Trophoblast cell (in vitro differentiated cells and primary cell): ENCODE data around the gene CCL24.

Experiments
- DNase-seq, 2 donors: peaks; one replicate each; pipeline ENCODE4 v3.0.0-alpha.2; 2016
- H2AFZ ChIP-seq: 2 replicates; pipeline ENCODE4 v1.6.1; 2013; ENCODE audit warnings: low read length, moderate library complexity, mild to moderate bottlenecking; ENCODE audit not compliant: insufficient read depth, poor library complexity
- H2AK5ac ChIP-seq: 2 replicates; pipeline ENCODE4 v1.6.1; 2013; ENCODE audit warnings: mild to moderate bottlenecking, low read length
- H2BK120ac ChIP-seq: 2 replicates; pipeline ENCODE4 v1.6.1; 2013; ENCODE audit warnings: low read length, mild to moderate bottlenecking, moderate library complexity; ENCODE audit not compliant: insufficient read depth, poor library complexity
- H2BK12ac ChIP-seq: 2 replicates; pipeline ENCODE4 v1.6.1; 2013; ENCODE audit warnings: mild to moderate bottlenecking, low read length, moderate library complexity
- H2BK5ac ChIP-seq: 2 replicates; pipeline ENCODE4 v1.6.1; 2013; ENCODE audit warnings: low read length, low read depth, moderate library complexity, mild to moderate bottlenecking; ENCODE audit not compliant: poor library complexity
- H3K14ac ChIP-seq: 2 replicates; pipeline ENCODE4 v1.6.1; 2013; ENCODE audit warnings: mild to moderate bottlenecking, low read length
- H3K18ac ChIP-seq: 2 replicates; pipeline ENCODE4 v1.6.1; 2013; ENCODE audit warnings: mild to moderate bottlenecking, low read length
- H3K23ac ChIP-seq: 2 replicates; pipeline ENCODE4 v1.6.1; 2013; ENCODE audit warnings: low read length
- H3K27ac ChIP-seq: 2 replicates; pipeline ENCODE4 v1.5.1; 2013; ENCODE audit warnings: low read depth, mild to moderate bottlenecking, inconsistent platforms, low read length, moderate library complexity
- H3K27me3 ChIP-seq: 2 replicates; pipeline ENCODE4 v1.6.1; 2013; ENCODE audit warnings: inconsistent platforms, mild to moderate bottlenecking, low read length, moderate library complexity; ENCODE audit not compliant: insufficient read depth
- H3K36me3 ChIP-seq, 2 experiments: 1 replicate in 1 of 2; 2 replicates in 1 of 2; pipeline ENCODE4 v1.6.1; 2013; ENCODE audit warnings: low read length in 2 of 2, mild to moderate bottlenecking in 2 of 2, moderate library complexity in 1 of 2; ENCODE audit not compliant: insufficient read depth in 2 of 2, control insufficient read depth in 1 of 2
- H3K4ac ChIP-seq: 2 replicates; pipeline ENCODE4 v1.6.1; 2013; ENCODE audit warnings: low read depth, mild to moderate bottlenecking, low read length, moderate library complexity
- H3K4me1 ChIP-seq, 2 experiments: 1 replicate in 1 of 2; 2 replicates in 1 of 2; pipeline ENCODE4 v1.6.1; 2013; ENCODE audit warnings: low read length in 2 of 2, mild to moderate bottlenecking in 2 of 2, moderate library complexity in 1 of 2; ENCODE audit not compliant: insufficient read depth in 2 of 2, control insufficient read depth in 1 of 2
- H3K4me2 ChIP-seq: 2 replicates; pipeline ENCODE4 v1.6.1; 2013; ENCODE audit warnings: inconsistent platforms, mild to moderate bottlenecking, low read length, moderate library complexity
- H3K4me3 ChIP-seq: 2 replicates; pipeline ENCODE4 v1.5.1; 2013; ENCODE audit warnings: mild to moderate bottlenecking, low read depth, low read length, inconsistent platforms
- H3K79me1 ChIP-seq: one replicate; pipeline ENCODE4 v1.6.1; 2013; ENCODE audit warnings: low read length
- H3K79me2 ChIP-seq: 2 replicates; pipeline ENCODE4 v1.6.1; 2013; ENCODE audit warnings: low read length, mild to moderate bottlenecking; ENCODE audit not compliant: control insufficient read depth, insufficient read depth, poor library complexity
- H3K9ac ChIP-seq: 2 replicates; pipeline ENCODE4 v1.6.1; 2013; ENCODE audit warnings: mild to moderate bottlenecking, low read length
- H3K9me3 ChIP-seq: 2 replicates; pipeline ENCODE4 v1.6.1; 2013; ENCODE audit warnings: low read depth, mild to moderate bottlenecking, control low read depth, inconsistent platforms, low read length; ENCODE audit not compliant: insufficient read depth
- H4K12ac ChIP-seq: 2 replicates; pipeline ENCODE4 v1.6.1; 2013; ENCODE audit warnings: low read depth, mild to moderate bottlenecking, low read length, moderate library complexity
- H4K8ac ChIP-seq: 2 replicates; pipeline ENCODE4 v1.6.1; 2013; ENCODE audit warnings: low read depth, mild to moderate bottlenecking, low read length, moderate library complexity
- H4K91ac ChIP-seq: one replicate; pipeline ENCODE4 v1.6.1; 2013; ENCODE audit warnings: low read depth, mild to moderate bottlenecking, low read length, moderate library complexity
- WGBS: extraction: QIAGEN DNeasy Blood & Tissue Kit; methylation state at CpG from one replicate; pipeline ENCODE4 v1.1.7; 2013; ENCODE audit warnings: missing lambda C conversion rate; ENCODE audit not compliant: insufficient read length, insufficient coverage; ENCODE audit errors: extremely low coverage; 5-methylcytosine and 5-hydroxymethylcytosine counted together

Gene CCL24

DNA sequence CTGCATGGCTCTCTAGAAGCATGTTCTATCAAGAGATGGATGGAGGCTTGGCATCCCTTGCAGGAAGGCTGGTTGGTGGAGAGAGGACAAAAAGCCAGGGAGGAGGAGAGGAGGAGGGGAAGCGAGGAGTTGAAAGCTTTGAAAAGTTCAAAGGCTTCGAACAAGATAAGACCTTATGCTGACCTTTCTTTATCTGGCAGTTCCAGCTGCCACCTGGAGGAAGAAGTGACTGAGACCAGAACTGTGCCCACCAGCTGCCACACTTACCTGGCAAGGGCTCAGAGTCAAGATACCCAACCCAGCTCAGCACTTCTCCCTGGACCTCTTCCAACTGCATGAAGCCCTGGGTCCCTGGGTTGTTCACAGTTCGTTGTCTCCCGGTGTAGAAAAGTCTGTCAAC is 14.8 kb downstream of the CCL24 start:
- no peak for DNase-seq
- Histone ChIP-seq H3K79me2 (no peaks in the 10 kb centered on the region), H2AFZ (no peak overlapping the region), H2AK5ac (no peak overlapping the region), H3K4me1 (no peaks in the 10 kb centered on the region), H2BK5ac (no peak overlapping the region), H4K91ac (no peak overlapping the region), H4K12ac (no peak overlapping the region), H3K9ac (no peak overlapping the region), H3K79me1 (no peaks in the 10 kb centered on the region), H2BK120ac (no peak overlapping the region), H3K4me3 (no peak overlapping the region), H3K27ac (no peak overlapping the region), H4K8ac (no peak overlapping the region), H3K36me3 (no peaks in the 10 kb centered on the region), H3K4ac (no peak overlapping the region), H3K27me3 (no peaks in the 10 kb centered on the region), H3K4me2 (no peak overlapping the region), H2BK12ac (no peak overlapping the region), H3K9me3 (no peaks in the 10 kb centered on the region), H3K23ac (no peak overlapping the region), H3K18ac (no peak overlapping the region), H3K14ac (no peak overlapping the region)
- no CpG with 5 or more reads among the region's 4 CpGs for WGBS

GRCh38 chr7:75796420-75796819 is 17.2 kb downstream of the CCL24 start:
- H4K12ac ChIP-seq: no peak overlapping the region
- H3K79me2 ChIP-seq: no peaks in the 10 kb centered on the region
- no peak overlapping the region for H3K14ac ChIP-seq
- no peaks in the 10 kb centered on the region for H3K79me1 ChIP-seq
- no peak overlapping the region for H3K4me3 ChIP-seq
- no peak overlapping the region for H3K18ac ChIP-seq
- no peak overlapping the region for H3K4me2 ChIP-seq
- no peak overlapping the region for H4K8ac ChIP-seq
- H3K23ac ChIP-seq: no peak overlapping the region
- no peak for DNase-seq
- H3K4ac ChIP-seq: no peak overlapping the region
- H4K91ac ChIP-seq: no peak overlapping the region
- no peaks in the 10 kb centered on the region for H3K4me1 ChIP-seq
- H2AK5ac ChIP-seq: no peak overlapping the region
- no peak overlapping the region for H2BK12ac ChIP-seq
- H2BK120ac ChIP-seq: no peak overlapping the region
- no peak overlapping the region for H3K27ac ChIP-seq
- no peak overlapping the region for H3K9ac ChIP-seq
- WGBS: no CpG with 5 or more reads among the region's 6 CpGs
- no peaks in the 10 kb centered on the region for H3K9me3 ChIP-seq
- no peaks in the 10 kb centered on the region for H3K27me3 ChIP-seq
- no peak overlapping the region for H2AFZ ChIP-seq
- H2BK5ac ChIP-seq: no peak overlapping the region
- no peaks in the 10 kb centered on the region for H3K36me3 ChIP-seq

GRCh38 chr7:75795831-75796285 is 17.7 kb downstream of the CCL24 start:
- no peak overlapping the region for H2BK5ac ChIP-seq
- H4K8ac ChIP-seq: no peak overlapping the region
- H3K23ac ChIP-seq: no peak overlapping the region
- DNase-seq: peak; percentile 44 to 80
- H4K12ac ChIP-seq: no peak overlapping the region
- H3K18ac ChIP-seq: no peak overlapping the region
- no peak overlapping the region for H3K27ac ChIP-seq
- no peak overlapping the region for H2AK5ac ChIP-seq
- WGBS: no CpG with 5 or more reads among the region's 9 CpGs
- H3K79me1 ChIP-seq: no peaks in the 10 kb centered on the region
- no peaks in the 10 kb centered on the region for H3K79me2 ChIP-seq
- no peaks in the 10 kb centered on the region for H3K4me1 ChIP-seq
- no peaks in the 10 kb centered on the region for H3K27me3 ChIP-seq
- H4K91ac ChIP-seq: no peak overlapping the region
- H3K36me3 ChIP-seq: no peaks in the 10 kb centered on the region
- no peak overlapping the region for H3K4me2 ChIP-seq
- no peak overlapping the region for H2BK120ac ChIP-seq
- H2BK12ac ChIP-seq: no peak overlapping the region
- H3K9ac ChIP-seq: no peak overlapping the region
- no peak overlapping the region for H3K4me3 ChIP-seq
- no peak overlapping the region for H2AFZ ChIP-seq
- H3K4ac ChIP-seq: no peak overlapping the region
- H3K14ac ChIP-seq: no peak overlapping the region
- no peaks in the 10 kb centered on the region for H3K9me3 ChIP-seq

DNA sequence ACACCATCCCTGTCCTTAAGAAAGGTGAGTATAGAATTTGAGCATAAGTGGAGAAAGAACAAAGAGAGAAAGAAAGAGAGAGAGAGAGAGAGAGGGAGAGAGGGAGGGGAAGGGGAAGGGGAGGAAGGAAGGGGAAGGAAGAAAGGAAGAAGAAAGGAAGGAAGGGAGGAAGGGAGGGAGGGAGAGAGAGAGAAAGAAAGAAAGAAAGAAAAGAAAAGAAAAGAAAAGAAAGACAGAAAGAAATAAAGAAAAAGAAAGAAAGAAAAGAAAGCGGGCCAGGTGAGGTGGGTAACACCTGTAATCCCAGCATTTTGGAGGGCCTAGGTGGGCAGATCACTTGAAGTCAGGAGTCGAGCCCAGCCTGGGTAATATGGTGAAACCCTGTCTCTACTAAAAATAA is 19.9 kb downstream of the CCL24 start:
- Histone ChIP-seq H3K9ac (no peak overlapping the region), H3K4me1 (no peaks in the 10 kb centered on the region), H3K23ac (no peak overlapping the region), H2AK5ac (no peak overlapping the region), H3K4me2 (no peak overlapping the region), H3K27ac (no peak overlapping the region), H3K4ac (no peak overlapping the region), H2BK12ac (no peak overlapping the region), H3K27me3 (no peaks in the 10 kb centered on the region), H3K36me3 (no peaks in the 10 kb centered on the region), H4K91ac (no peak overlapping the region), H4K8ac (no peak overlapping the region), H3K18ac (no peak overlapping the region), H3K4me3 (no peak overlapping the region), H2BK120ac (no peak overlapping the region), H2BK5ac (no peak overlapping the region), H3K79me1 (no peaks in the 10 kb centered on the region), H3K9me3 (no peaks in the 10 kb centered on the region), H3K79me2 (no peaks in the 10 kb centered on the region), H3K14ac (no peak overlapping the region), H2AFZ (no peak overlapping the region), H4K12ac (no peak overlapping the region)
- no peak for DNase-seq
- no CpG with 5 or more reads among the region's 2 CpGs for WGBS
